AML-193 (cell line): ENCODE results near the gene TET3.

Experiments used
- DNase-seq, 2 experiments: peaks; one replicate each; lab custom pipeline; 2025; lab: John Stamatoyannopoulos, UW

TET3 gene

GRCh38 chr2:73964223-73964622 is 20.5 kb upstream of the TET3 start:
- DNase-seq, result no peak

GRCh38 chr2:73965053-73965452 is 19.7 kb upstream of the TET3 start:
- DNase-seq, result no peak

- no peak for DNase-seq
These were observed 16.3 kb upstream of the TET3 start for GRCh38 chr2:73968357-73968937.

GRCh38 chr2:73969356-73969755 is 15.4 kb upstream of the TET3 start:
- peak; percentile 32 to 49 for DNase-seq

- DNase-seq, result no peak
These were observed 14.4 kb upstream of the TET3 start for GRCh38 chr2:73970141-73970803.

- DNase-seq, result peak; percentile 71 to 85
These were observed 13.7 kb upstream of the TET3 start for GRCh38 chr2:73970850-73971471.

- DNase-seq, result no peak
These were observed 13.0 kb upstream of the TET3 start for GRCh38 chr2:73971722-73972121.

GRCh38 chr2:73972846-73973245 is 11.9 kb upstream of the TET3 start:
- peak; percentile 62 to 74 for DNase-seq

GRCh38 chr2:73975731-73976130 is 9.0 kb upstream of the TET3 start:
- peak; percentile 15 to 18 for DNase-seq

- no peak for DNase-seq
These were observed 7.9 kb upstream of the TET3 start for GRCh38 chr2:73976803-73977202.

GRCh38 chr2:73977466-73977865 is 7.2 kb upstream of the TET3 start:
- DNase-seq, result no peak

- no peak for DNase-seq
These were observed 5.7 kb upstream of the TET3 start for GRCh38 chr2:73979021-73979420.

GRCh38 chr2:73979686-73980085 is 5.0 kb upstream of the TET3 start:
- DNase-seq, result peak; percentile 55 to 62

GRCh38 chr2:73980566-73980965 is 4.1 kb upstream of the TET3 start:
- no peak for DNase-seq

- peak; percentile 15 to 40 for DNase-seq
These were observed 3.4 kb upstream of the TET3 start for GRCh38 chr2:73981081-73982001.

- DNase-seq, result no peak
These were observed 2.5 kb upstream of the TET3 start for GRCh38 chr2:73982140-73982617.

- DNase-seq, result peak; percentile 52 to 62
These were observed 1.1 kb upstream of the TET3 start for GRCh38 chr2:73983322-73984202.

- peak in 1 of 2 experiments; percentile 25 for DNase-seq
These were observed 205 bp downstream of the TET3 start for GRCh38 chr2:73984922-73985307.

- peak; percentile 73 to 74 for DNase-seq
These were observed 786 bp downstream of the TET3 start for GRCh38 chr2:73985308-73986084.

GRCh38 chr2:73986085-73986681 is 1.5 kb downstream of the TET3 start:
- peak in 1 of 2 experiments; percentile 17 for DNase-seq
